ENCODE data around the gene ACOT9. TPM values are rescaled to one million over a fixed set of nuclear protein-coding genes. Genes with fewer than 3 reads are reported as not detected.
"Not testable (repeated sequence)": the region's sequence is repeated elsewhere in the genome, so short reads cannot be mapped to it uniquely, and the experiment has no call there.

ACOT9 gene
- total RNA-seq, 2 experiments from 2014 or later, result 22.1 to 23.1 TPM

GRCh38 chrX:23676486-23676885 is 66.6 kb downstream of the ACOT9 start:
- H3K4me1 Mint-ChIP-seq, result peaks cover 14% of the 10 kb centered on the region
- H3K4me3 Mint-ChIP-seq, H3K36me3 Mint-ChIP-seq, H3K27me3 Mint-ChIP-seq, DNase-seq, H3K27ac Mint-ChIP-seq, H3K9me3 Mint-ChIP-seq: not testable (repeated sequence)

- Mint-ChIP-seq H3K27ac (no peak overlapping the region), H3K4me3 (no peak overlapping the region), H3K4me1 (peaks cover 14% of the 10 kb centered on the region), H3K36me3 (peaks cover 11% of the 10 kb centered on the region), H3K9me3 (no peaks in the 10 kb centered on the region), H3K27me3 (no peaks in the 10 kb centered on the region)
- DNase-seq, result no peak
Measured at GRCh38 chrX:23673108-23673507, 70.0 kb downstream of the ACOT9 start.

GRCh38 chrX:23670528-23670927 is 72.5 kb downstream of the ACOT9 start:
- Mint-ChIP-seq H3K27ac (no peak overlapping the region), H3K4me1 (peaks cover 14% of the 10 kb centered on the region), H3K9me3 (no peaks in the 10 kb centered on the region), H3K27me3 (no peaks in the 10 kb centered on the region), H3K4me3 (no peak overlapping the region), H3K36me3 (peaks cover 9% of the 10 kb centered on the region)
- DNase-seq, result no peak

GRCh38 chrX:23668335-23668734 is 74.7 kb downstream of the ACOT9 start:
- no peaks in the 10 kb centered on the region for H3K9me3 Mint-ChIP-seq
- peak overlapping the region; percentile 88 for H3K4me3 Mint-ChIP-seq
- no peaks in the 10 kb centered on the region for H3K27me3 Mint-ChIP-seq
- peak overlapping the region; percentile 92 for H3K27ac Mint-ChIP-seq
- no peak for DNase-seq
- peaks cover 15% of the 10 kb centered on the region for H3K4me1 Mint-ChIP-seq
- H3K36me3 Mint-ChIP-seq, result peaks cover 9% of the 10 kb centered on the region

- peak; percentile 82 for DNase-seq
- Mint-ChIP-seq H3K27ac (peak within 1 kb of the TSS; percentile 92), H3K27me3 (no peaks in the 10 kb centered on the region), H3K36me3 (peaks cover 9% of the 10 kb centered on the region), H3K4me1 (peaks cover 15% of the 10 kb centered on the region), H3K4me3 (peak within 1 kb of the TSS; percentile 88), H3K9me3 (no peaks in the 10 kb centered on the region)
Measured at GRCh38 chrX:23667239-23668177, 75.6 kb downstream of the ACOT9 start, which contains the start of gene PRDX4. PRDX4 (plus strand) TSS chrX:23667493; CDS start chrX:23667571, 78 bp downstream.

GRCh38 chrX:23666282-23666681 is 76.8 kb downstream of the ACOT9 start:
- Mint-ChIP-seq H3K4me1 (peaks cover 25% of the 10 kb centered on the region), H3K4me3 (peak overlapping the region; percentile 57), H3K27me3 (no peaks in the 10 kb centered on the region), H3K9me3 (no peaks in the 10 kb centered on the region), H3K36me3 (peaks cover 7% of the 10 kb centered on the region), H3K27ac (peak overlapping the region; percentile 92)
- no peak for DNase-seq

GRCh38 chrX:23664496-23664895 is 78.6 kb downstream of the ACOT9 start:
- Mint-ChIP-seq H3K27ac (no peak overlapping the region), H3K9me3 (no peaks in the 10 kb centered on the region), H3K27me3 (no peaks in the 10 kb centered on the region), H3K4me3 (no peak overlapping the region), H3K4me1 (peaks cover 30% of the 10 kb centered on the region), H3K36me3 (peaks cover 6% of the 10 kb centered on the region)
- DNase-seq, result no peak

- Mint-ChIP-seq H3K4me3 (no peak overlapping the region), H3K4me1 (peaks cover 27% of the 10 kb centered on the region), H3K36me3 (no peaks in the 10 kb centered on the region), H3K9me3 (no peaks in the 10 kb centered on the region), H3K27ac (peak overlapping the region; percentile 94), H3K27me3 (no peaks in the 10 kb centered on the region)
- no peak for DNase-seq
Measured at GRCh38 chrX:23662853-23663252, 80.2 kb downstream of the ACOT9 start.

GRCh38 chrX:23662187-23662586 is 80.9 kb downstream of the ACOT9 start:
- no peak for DNase-seq
- no peaks in the 10 kb centered on the region for H3K9me3 Mint-ChIP-seq
- peaks cover 27% of the 10 kb centered on the region for H3K4me1 Mint-ChIP-seq
- peak overlapping the region; percentile 94 for H3K27ac Mint-ChIP-seq
- no peaks in the 10 kb centered on the region for H3K36me3 Mint-ChIP-seq
- no peak overlapping the region for H3K4me3 Mint-ChIP-seq
- no peaks in the 10 kb centered on the region for H3K27me3 Mint-ChIP-seq

- Mint-ChIP-seq H3K4me3 (no peak overlapping the region), H3K36me3 (no peaks in the 10 kb centered on the region), H3K4me1 (peaks cover 27% of the 10 kb centered on the region), H3K27ac (peak overlapping the region; percentile 94), H3K27me3 (no peaks in the 10 kb centered on the region), H3K9me3 (no peaks in the 10 kb centered on the region)
- DNase-seq, result no peak
Measured at GRCh38 chrX:23661671-23662070, 81.4 kb downstream of the ACOT9 start.

- no peaks in the 10 kb centered on the region for H3K36me3 Mint-ChIP-seq
- H3K4me1 Mint-ChIP-seq, result peaks cover 22% of the 10 kb centered on the region
- no peaks in the 10 kb centered on the region for H3K27me3 Mint-ChIP-seq
- DNase-seq, result no peak
- H3K27ac Mint-ChIP-seq, result no peak overlapping the region
- no peak overlapping the region for H3K4me3 Mint-ChIP-seq
- no peaks in the 10 kb centered on the region for H3K9me3 Mint-ChIP-seq
Measured at GRCh38 chrX:23660766-23661132, 82.3 kb downstream of the ACOT9 start.

- H3K4me1 Mint-ChIP-seq, result peaks cover 22% of the 10 kb centered on the region
- not testable (repeated sequence) for H3K4me3 Mint-ChIP-seq, H3K27me3 Mint-ChIP-seq, DNase-seq, H3K27ac Mint-ChIP-seq, H3K36me3 Mint-ChIP-seq, H3K9me3 Mint-ChIP-seq
Measured at GRCh38 chrX:23660083-23660765, 82.9 kb downstream of the ACOT9 start.

- no peak for DNase-seq
- Mint-ChIP-seq H3K9me3 (no peaks in the 10 kb centered on the region), H3K4me1 (peaks cover 21% of the 10 kb centered on the region), H3K4me3 (no peak overlapping the region), H3K27ac (no peak overlapping the region), H3K27me3 (no peaks in the 10 kb centered on the region), H3K36me3 (no peaks in the 10 kb centered on the region)
Measured at GRCh38 chrX:23659339-23659738, 83.7 kb downstream of the ACOT9 start.

GRCh38 chrX:23656684-23657083 is 86.4 kb downstream of the ACOT9 start:
- Mint-ChIP-seq H3K36me3 (no peaks in the 10 kb centered on the region), H3K27me3 (no peaks in the 10 kb centered on the region), H3K4me3 (no peak overlapping the region), H3K27ac (no peak overlapping the region), H3K9me3 (no peaks in the 10 kb centered on the region), H3K4me1 (peaks cover 9% of the 10 kb centered on the region)
- DNase-seq, result no peak

- Mint-ChIP-seq H3K4me3 (no peak overlapping the region), H3K36me3 (no peaks in the 10 kb centered on the region)
Measured at GRCh38 chrX:23656091-23656490, 87.0 kb downstream of the ACOT9 start.

More at GRCh38 chrX:23656091-23656490, 87.0 kb downstream of the ACOT9 start:
- no peaks in the 10 kb centered on the region for H3K27me3 Mint-ChIP-seq
- no peaks in the 10 kb centered on the region for H3K9me3 Mint-ChIP-seq
- H3K27ac Mint-ChIP-seq, result no peak overlapping the region
- no peak for DNase-seq
- peaks cover 4% of the 10 kb centered on the region for H3K4me1 Mint-ChIP-seq

All from activated naive CD8-positive, alpha-beta T cell treated with anti-CD3 and anti-CD28 coated beads for 36 hours (primary cell).